ENCODE results near the gene CAMK2D.

Gene CAMK2D

GRCh38 chr4:113404167-113404571 is 357.4 kb downstream of the CAMK2D start:
- no peaks in the 10 kb centered on the region for H3K36me3 ChIP-seq (ENCODE audit: insufficient read depth, low read length)
- no peak overlapping the region for H3K9ac ChIP-seq (ENCODE audit: low read depth, low read length)
- no peaks in the 10 kb centered on the region for H3K9me3 ChIP-seq (ENCODE audit: control insufficient read depth, insufficient read depth, low read length)
- H3K4me1 ChIP-seq (ENCODE audit: insufficient read depth, low read length) = peaks cover 13% of the 10 kb centered on the region; the same call in 1 of the 2 replicates
